ENCODE data around the gene CFAP161. TPM values are rescaled to one million over a fixed set of nuclear protein-coding genes. Genes with fewer than 3 reads are reported as not detected.

The CFAP161 gene
- total RNA-seq, 1 donor from 2014 or later: 0.36 TPM

DNA sequence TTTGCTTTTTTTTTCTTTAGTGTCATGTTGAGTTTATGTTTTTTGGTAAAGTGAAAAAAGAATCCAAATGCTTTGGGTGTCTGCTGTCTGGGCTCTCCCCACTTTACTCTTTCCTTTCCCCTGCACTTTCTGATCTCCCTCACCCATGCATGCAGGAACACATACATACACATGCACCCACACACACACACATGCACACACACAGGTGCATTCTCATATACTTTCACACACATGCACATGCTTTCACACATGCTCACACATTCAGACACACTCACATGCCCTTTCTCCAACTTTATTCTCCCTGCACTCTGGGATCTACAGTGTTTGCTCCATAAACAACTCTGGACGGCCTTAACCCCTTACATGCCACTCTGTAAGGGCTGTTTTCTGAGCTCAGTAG lies 46.4 kb upstream of the CFAP161 start:
- H3K9me3 Mint-ChIP-seq: no peaks in the 10 kb centered on the region
- no peak overlapping the region for H3K4me3 Mint-ChIP-seq
- TF ChIP-seq, protein P1, sequence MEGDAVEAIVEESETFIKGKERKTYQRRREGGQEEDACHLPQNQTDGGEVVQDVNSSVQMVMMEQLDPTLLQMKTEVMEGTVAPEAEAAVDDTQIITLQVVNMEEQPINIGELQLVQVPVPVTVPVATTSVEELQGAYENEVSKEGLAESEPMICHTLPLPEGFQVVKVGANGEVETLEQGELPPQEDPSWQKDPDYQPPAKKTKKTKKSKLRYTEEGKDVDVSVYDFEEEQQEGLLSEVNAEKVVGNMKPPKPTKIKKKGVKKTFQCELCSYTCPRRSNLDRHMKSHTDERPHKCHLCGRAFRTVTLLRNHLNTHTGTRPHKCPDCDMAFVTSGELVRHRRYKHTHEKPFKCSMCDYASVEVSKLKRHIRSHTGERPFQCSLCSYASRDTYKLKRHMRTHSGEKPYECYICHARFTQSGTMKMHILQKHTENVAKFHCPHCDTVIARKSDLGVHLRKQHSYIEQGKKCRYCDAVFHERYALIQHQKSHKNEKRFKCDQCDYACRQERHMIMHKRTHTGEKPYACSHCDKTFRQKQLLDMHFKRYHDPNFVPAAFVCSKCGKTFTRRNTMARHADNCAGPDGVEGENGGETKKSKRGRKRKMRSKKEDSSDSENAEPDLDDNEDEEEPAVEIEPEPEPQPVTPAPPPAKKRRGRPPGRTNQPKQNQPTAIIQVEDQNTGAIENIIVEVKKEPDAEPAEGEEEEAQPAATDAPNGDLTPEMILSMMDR (conservative IDR thresholded peaks at IDR 0.05): no peak
- H3K36me3 Mint-ChIP-seq: no peaks in the 10 kb centered on the region
- peaks cover 8% of the 10 kb centered on the region for H3K27me3 Mint-ChIP-seq
- H3K4me1 Mint-ChIP-seq (ENCODE audit: unreplicated experiment): peaks cover 32% of the 10 kb centered on the region
- H3K27ac Mint-ChIP-seq: no peak overlapping the region
- no peak for DNase-seq (ENCODE audit: extremely low spot score, unreplicated experiment)

- Mint-ChIP-seq H3K27ac (no peak overlapping the region), H3K27me3 (peaks cover 8% of the 10 kb centered on the region), H3K4me1 (ENCODE audit: unreplicated experiment) (peaks cover 37% of the 10 kb centered on the region), H3K9me3 (no peaks in the 10 kb centered on the region), H3K36me3 (no peaks in the 10 kb centered on the region), H3K4me3 (peak overlapping the region; percentile 40)
- DNase-seq (ENCODE audit: extremely low spot score, unreplicated experiment): no peak
- TF ChIP-seq, protein P1 (conservative IDR thresholded peaks at IDR 0.05): no peak
These were observed 45.5 kb upstream of the CFAP161 start for GRCh38 chr15:81088470-81089013.

GRCh38 chr15:81091889-81092558 lies 42.0 kb upstream of the CFAP161 start:
- peaks cover 38% of the 10 kb centered on the region for H3K4me1 Mint-ChIP-seq (ENCODE audit: unreplicated experiment)
- TF ChIP-seq, protein P1 (conservative IDR thresholded peaks at IDR 0.05): no peak
- peak overlapping the region; percentile 20 for H3K27ac Mint-ChIP-seq
- H3K36me3 Mint-ChIP-seq: no peaks in the 10 kb centered on the region
- DNase-seq (ENCODE audit: extremely low spot score, unreplicated experiment): no peak
- H3K4me3 Mint-ChIP-seq: peak overlapping the region; percentile 23
- peaks cover 16% of the 10 kb centered on the region for H3K27me3 Mint-ChIP-seq
- no peaks in the 10 kb centered on the region for H3K9me3 Mint-ChIP-seq

GRCh38 chr15:81092559-81092902 lies 41.5 kb upstream of the CFAP161 start:
- peaks cover 21% of the 10 kb centered on the region for H3K27me3 Mint-ChIP-seq
- peak overlapping the region; percentile 23 for H3K4me3 Mint-ChIP-seq
- TF ChIP-seq, protein P1 (conservative IDR thresholded peaks at IDR 0.05): no peak
- no peaks in the 10 kb centered on the region for H3K36me3 Mint-ChIP-seq
- H3K27ac Mint-ChIP-seq: peak overlapping the region; percentile 20
- DNase-seq (ENCODE audit: extremely low spot score, unreplicated experiment): no peak
- no peaks in the 10 kb centered on the region for H3K9me3 Mint-ChIP-seq
- peaks cover 35% of the 10 kb centered on the region for H3K4me1 Mint-ChIP-seq (ENCODE audit: unreplicated experiment)

DNA sequence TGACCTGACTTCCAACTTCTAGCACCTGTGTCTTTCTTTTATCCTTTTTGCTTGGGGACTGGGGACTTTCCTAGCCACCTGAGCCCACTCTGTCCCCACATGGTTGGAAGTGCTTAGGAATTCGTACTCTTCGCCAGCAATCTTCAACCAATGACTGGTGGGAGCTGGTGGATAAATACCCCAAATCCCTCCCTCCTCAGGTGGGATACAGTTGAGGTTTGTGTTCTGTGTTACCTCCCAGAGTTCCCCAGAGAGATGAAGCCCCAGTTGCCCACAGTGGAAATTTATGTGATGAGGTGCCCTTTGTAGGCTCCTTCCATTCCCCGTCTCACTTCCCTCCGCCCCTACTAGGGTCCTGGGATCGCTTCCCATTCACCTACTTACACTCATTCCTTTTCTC lies 40.1 kb upstream of the CFAP161 start:
- H3K4me3 Mint-ChIP-seq: no peak overlapping the region
- no peaks in the 10 kb centered on the region for H3K36me3 Mint-ChIP-seq
- H3K9me3 Mint-ChIP-seq: no peaks in the 10 kb centered on the region
- peaks cover 32% of the 10 kb centered on the region for H3K27me3 Mint-ChIP-seq
- no peak for DNase-seq (ENCODE audit: extremely low spot score, unreplicated experiment)
- peaks cover 21% of the 10 kb centered on the region for H3K4me1 Mint-ChIP-seq (ENCODE audit: unreplicated experiment)
- TF ChIP-seq, protein P1 (conservative IDR thresholded peaks at IDR 0.05): no peak
- H3K27ac Mint-ChIP-seq: no peak overlapping the region
